ENCODE results near the gene BORCS5. TPM values are rescaled to one million over a fixed set of nuclear protein-coding genes. Genes with fewer than 3 reads are reported as not detected.
A peak's percentile ranks its signal among the peaks of the same experiment; 100 is the strongest.

BORCS5 gene
- total RNA-seq, 2 donors from 2014 or later, result 9.7 to 26.8 TPM

DNA sequence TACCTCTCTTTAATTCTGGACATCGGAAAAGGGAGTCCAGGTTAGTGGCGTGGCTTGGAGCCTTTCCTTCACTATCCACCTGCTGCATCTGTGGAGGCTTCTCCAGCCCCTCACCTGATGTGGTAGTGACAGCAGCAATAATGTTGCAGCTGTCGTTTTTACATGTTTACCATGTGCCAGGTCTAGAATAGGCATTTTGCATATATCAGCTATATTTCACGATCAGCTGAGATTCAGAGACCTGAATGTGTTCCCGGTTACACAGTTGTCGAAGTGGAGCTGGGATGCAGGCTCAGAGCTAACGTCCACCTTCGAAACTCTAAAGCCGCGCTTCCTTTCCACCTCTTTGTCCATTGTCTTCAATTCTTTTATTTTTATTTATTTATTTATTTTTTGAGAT is 91.0 kb downstream of the BORCS5 start:
- no peaks in the 10 kb centered on the region for H3K36me3 ChIP-seq
- no peak for DNase-seq (ENCODE audit: low spot score)
- no peaks in the 10 kb centered on the region for H3K27me3 ChIP-seq (replicated peaks; ENCODE audit: insufficient read depth)
- peaks cover 17% of the 10 kb centered on the region for H3K4me1 ChIP-seq (replicated peaks)
- WGBS, result 96% methylated on average over 10 of the region's 10 CpGs
- H3K9me3 ChIP-seq, result no peaks in the 10 kb centered on the region
- TF ChIP-seq POLR2AphosphoS5 (IDR thresholded peaks at IDR 0.05), result no peak
- TF ChIP-seq, protein P1, sequence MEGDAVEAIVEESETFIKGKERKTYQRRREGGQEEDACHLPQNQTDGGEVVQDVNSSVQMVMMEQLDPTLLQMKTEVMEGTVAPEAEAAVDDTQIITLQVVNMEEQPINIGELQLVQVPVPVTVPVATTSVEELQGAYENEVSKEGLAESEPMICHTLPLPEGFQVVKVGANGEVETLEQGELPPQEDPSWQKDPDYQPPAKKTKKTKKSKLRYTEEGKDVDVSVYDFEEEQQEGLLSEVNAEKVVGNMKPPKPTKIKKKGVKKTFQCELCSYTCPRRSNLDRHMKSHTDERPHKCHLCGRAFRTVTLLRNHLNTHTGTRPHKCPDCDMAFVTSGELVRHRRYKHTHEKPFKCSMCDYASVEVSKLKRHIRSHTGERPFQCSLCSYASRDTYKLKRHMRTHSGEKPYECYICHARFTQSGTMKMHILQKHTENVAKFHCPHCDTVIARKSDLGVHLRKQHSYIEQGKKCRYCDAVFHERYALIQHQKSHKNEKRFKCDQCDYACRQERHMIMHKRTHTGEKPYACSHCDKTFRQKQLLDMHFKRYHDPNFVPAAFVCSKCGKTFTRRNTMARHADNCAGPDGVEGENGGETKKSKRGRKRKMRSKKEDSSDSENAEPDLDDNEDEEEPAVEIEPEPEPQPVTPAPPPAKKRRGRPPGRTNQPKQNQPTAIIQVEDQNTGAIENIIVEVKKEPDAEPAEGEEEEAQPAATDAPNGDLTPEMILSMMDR (IDR thresholded peaks at IDR 0.05), result no peak
- no peak for TF ChIP-seq POLR2A (IDR thresholded peaks at IDR 0.05)
- intact Hi-C loops (cut with DNase I), result no loop called here
- H3K27ac ChIP-seq, result no peak overlapping the region
- H3K4me3 ChIP-seq, result no peak overlapping the region

DNA sequence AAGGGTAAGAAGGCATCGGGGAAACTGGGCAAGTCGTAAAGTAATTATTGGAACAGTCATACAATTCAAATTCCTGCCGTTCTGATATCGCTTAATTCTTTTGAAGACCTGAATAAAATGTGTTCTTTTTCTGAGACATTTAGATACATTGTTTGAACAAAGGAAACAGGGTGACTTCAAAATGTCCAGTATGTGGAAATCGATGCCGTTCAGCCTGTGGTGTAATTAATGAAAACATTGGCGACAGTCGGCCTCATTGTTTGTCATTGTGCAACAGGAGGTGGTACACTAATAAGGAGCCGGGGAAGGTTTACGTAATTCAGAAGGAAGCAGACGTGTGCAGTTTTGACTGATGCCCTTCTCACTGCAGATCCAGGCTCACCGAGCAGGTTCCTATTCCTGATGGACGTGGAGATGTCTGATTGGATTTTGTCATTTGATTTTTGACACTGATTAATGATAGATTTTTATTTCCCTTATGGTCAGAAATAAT is 92.7 kb downstream of the BORCS5 start:
- peaks cover 4% of the 10 kb centered on the region for H3K4me1 ChIP-seq (replicated peaks)
- no peaks in the 10 kb centered on the region for H3K36me3 ChIP-seq
- no peaks in the 10 kb centered on the region for H3K27me3 ChIP-seq (replicated peaks; ENCODE audit: insufficient read depth)
- TF ChIP-seq POLR2A (IDR thresholded peaks at IDR 0.05) (no peak), POLR2AphosphoS5 (IDR thresholded peaks at IDR 0.05) (peak; percentile 93)
- H3K9me3 ChIP-seq, result no peaks in the 10 kb centered on the region
- WGBS, result 23% methylated on average over 13 of the region's 13 CpGs
- no peak overlapping the region for H3K4me3 ChIP-seq
- H3K27ac ChIP-seq, result peak overlapping the region; percentile 71 to 75
- intact Hi-C loops (cut with DNase I), result no loop called here
- DNase-seq (ENCODE audit: low spot score), result peak; percentile 87

DNA sequence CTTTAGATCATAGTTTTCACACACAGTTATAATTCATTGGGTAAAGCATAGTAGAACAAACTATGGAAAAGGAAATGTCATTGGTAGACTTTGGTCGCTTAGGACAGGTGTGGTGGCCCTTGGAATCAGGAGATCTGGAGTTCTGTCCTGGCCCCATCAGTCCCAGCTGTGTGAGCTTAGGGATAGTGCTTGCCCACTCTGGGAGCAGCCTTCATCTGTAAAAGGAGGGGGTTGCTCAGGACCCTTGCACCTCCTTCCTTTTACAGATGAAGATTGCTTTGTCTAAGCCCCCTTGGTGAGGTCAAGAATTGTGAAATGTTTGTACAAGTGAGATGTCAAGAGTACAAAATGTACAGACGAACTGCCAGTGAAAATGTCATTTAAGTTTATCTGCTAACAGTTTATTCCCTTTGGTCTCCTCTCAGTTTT is 93.2 kb downstream of the BORCS5 start:
- H3K36me3 ChIP-seq, result no peaks in the 10 kb centered on the region
- intact Hi-C loops (cut with DNase I), result no loop called here
- H3K27me3 ChIP-seq (replicated peaks; ENCODE audit: insufficient read depth), result no peaks in the 10 kb centered on the region
- H3K27ac ChIP-seq, result peak overlapping the region; percentile 71 to 75
- H3K9me3 ChIP-seq, result no peaks in the 10 kb centered on the region
- no peak for DNase-seq (ENCODE audit: low spot score)
- H3K4me1 ChIP-seq (replicated peaks), result peaks cover 4% of the 10 kb centered on the region
- TF ChIP-seq, protein P1 (IDR thresholded peaks at IDR 0.05), result no peak
- TF ChIP-seq POLR2A (IDR thresholded peaks at IDR 0.05) (no peak), POLR2AphosphoS5 (IDR thresholded peaks at IDR 0.05) (no peak)
- WGBS, result 59% methylated on average over 2 of the region's 2 CpGs
- H3K4me3 ChIP-seq, result no peak overlapping the region

DNA sequence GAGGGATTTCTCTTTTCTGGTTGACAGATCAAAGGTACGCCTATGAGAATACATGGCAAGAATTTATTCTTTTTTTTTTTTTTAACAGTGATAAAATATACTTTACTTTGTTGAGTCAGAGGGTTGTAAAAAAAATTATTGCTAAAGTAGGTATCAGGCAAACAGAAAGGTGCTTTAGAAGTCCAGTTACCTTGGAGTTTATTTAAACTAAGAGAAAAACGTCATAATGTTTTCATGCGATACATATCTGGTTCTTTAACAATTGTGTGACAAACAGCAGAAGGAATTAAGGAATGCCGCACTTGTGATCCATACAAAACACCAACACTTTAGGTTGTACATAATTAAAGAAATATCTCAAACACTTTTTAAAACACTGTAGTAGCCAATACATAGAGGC is 94.2 kb downstream of the BORCS5 start:
- no peaks in the 10 kb centered on the region for H3K9me3 ChIP-seq
- WGBS, result 42% methylated on average over 4 of the region's 4 CpGs
- peaks cover 4% of the 10 kb centered on the region for H3K4me1 ChIP-seq (replicated peaks)
- no peaks in the 10 kb centered on the region for H3K36me3 ChIP-seq
- TF ChIP-seq POLR2AphosphoS5 (IDR thresholded peaks at IDR 0.05) (peak; percentile 71), POLR2A (IDR thresholded peaks at IDR 0.05) (no peak)
- TF ChIP-seq, protein P1 (IDR thresholded peaks at IDR 0.05), result no peak
- H3K27ac ChIP-seq, result peak overlapping the region; percentile 71 to 75
- no peaks in the 10 kb centered on the region for H3K27me3 ChIP-seq (replicated peaks; ENCODE audit: insufficient read depth)
- DNase-seq (ENCODE audit: low spot score), result no peak
- H3K4me3 ChIP-seq, result no peak overlapping the region
- intact Hi-C loops (cut with DNase I), result no loop called here

DNA sequence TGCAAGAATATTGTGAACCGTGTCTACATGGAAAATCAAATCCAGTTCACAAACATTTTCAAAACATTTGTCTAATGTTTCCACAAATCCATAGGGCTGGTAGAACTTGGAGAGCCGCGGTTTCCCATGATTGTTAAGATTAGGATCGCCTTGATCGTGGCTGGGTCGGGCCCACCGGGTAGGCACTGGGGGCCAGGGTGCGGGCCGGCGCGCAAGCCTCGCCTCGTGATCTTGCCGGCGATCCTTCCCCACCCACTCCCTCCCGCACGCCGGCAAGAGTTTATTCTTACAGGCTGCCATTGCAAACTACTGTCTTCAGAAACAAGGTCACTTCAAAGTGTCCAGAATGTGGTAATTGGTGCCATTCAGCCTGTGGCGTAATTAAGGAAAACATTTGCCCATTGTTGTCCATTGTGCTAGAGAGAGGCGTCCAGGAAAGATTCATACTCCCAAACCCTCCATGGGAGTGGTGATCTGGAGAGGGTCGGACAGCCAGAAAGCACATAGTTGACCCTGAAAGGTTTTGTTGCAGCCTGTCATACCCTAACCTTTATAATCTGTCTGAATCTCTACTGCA is 95.5 kb downstream of the BORCS5 start:
- no peaks in the 10 kb centered on the region for H3K9me3 ChIP-seq
- peak overlapping the region in 1 of 2 donors; percentile 71 for H3K27ac ChIP-seq
- peaks cover 4% of the 10 kb centered on the region for H3K4me1 ChIP-seq (replicated peaks)
- DNase-seq (ENCODE audit: low spot score), result no peak
- intact Hi-C loops (cut with DNase I), result no loop called here
- no peaks in the 10 kb centered on the region for H3K36me3 ChIP-seq
- 96% methylated on average over 21 of the region's 21 CpGs for WGBS
- no peaks in the 10 kb centered on the region for H3K27me3 ChIP-seq (replicated peaks; ENCODE audit: insufficient read depth)
- no peak overlapping the region for H3K4me3 ChIP-seq
- TF ChIP-seq POLR2AphosphoS5 (IDR thresholded peaks at IDR 0.05), result no peak
- TF ChIP-seq POLR2A (IDR thresholded peaks at IDR 0.05), result no peak
- TF ChIP-seq, protein P1 (IDR thresholded peaks at IDR 0.05), result no peak
